H9 (cell line): ENCODE data around the gene ADARB2. TPM values are rescaled to one million over a fixed set of nuclear protein-coding genes. Genes with fewer than 3 reads are reported as not detected.

Experiments used
- DNase-seq: peaks from one replicate; pipeline ENCODE4 v3.0.0-alpha.2; 2017
- H2AFZ ChIP-seq: one replicate; pipeline ENCODE4 v1.6.1; 2013; ENCODE audit warnings: mild to moderate bottlenecking, low read length, control low read depth, moderate library complexity
- H2AK5ac ChIP-seq: 2 replicates; pipeline ENCODE4 v1.6.1; 2013; ENCODE audit warnings: low read length, control low read depth, mixed read lengths; ENCODE audit not compliant: insufficient read length
- H2BK120ac ChIP-seq: one replicate; pipeline ENCODE4 v1.6.1; 2013; ENCODE audit warnings: low read depth, mild to moderate bottlenecking, low read length, control low read depth, inconsistent platforms; ENCODE audit not compliant: poor library complexity, severe bottlenecking
- H2BK12ac ChIP-seq: 2 replicates; pipeline ENCODE4 v1.6.1; 2013; ENCODE audit warnings: low read length, control low read depth, mixed read lengths, low read depth; ENCODE audit not compliant: insufficient read length
- H2BK15ac ChIP-seq: 2 replicates; pipeline ENCODE4 v1.6.1; 2013; ENCODE audit warnings: low read depth, low read length, control low read depth
- H2BK20ac ChIP-seq: one replicate; pipeline ENCODE4 v1.6.1; 2013; ENCODE audit warnings: low read depth, mild to moderate bottlenecking, low read length, control low read depth, inconsistent platforms; ENCODE audit not compliant: poor library complexity, severe bottlenecking
- H2BK5ac ChIP-seq: 2 replicates; pipeline ENCODE4 v1.6.1; 2013; ENCODE audit warnings: low read length, control low read depth, mixed read lengths; ENCODE audit not compliant: insufficient read length
- H3K14ac ChIP-seq: 2 replicates; pipeline ENCODE4 v1.6.1; 2013; ENCODE audit warnings: low read length, control low read depth; ENCODE audit not compliant: insufficient read depth
- H3K18ac ChIP-seq: 2 replicates; pipeline ENCODE4 v1.6.1; 2013; ENCODE audit warnings: low read depth, mild to moderate bottlenecking, mixed read lengths, low read length, control low read depth; ENCODE audit not compliant: insufficient read length
- H3K23ac ChIP-seq: 2 replicates; pipeline ENCODE4 v1.6.1; 2013; ENCODE audit warnings: low read length, control low read depth, mixed read lengths, low read depth; ENCODE audit not compliant: insufficient read length
- H3K23me2 ChIP-seq: 2 replicates; pipeline ENCODE4 v1.6.1; 2013; ENCODE audit warnings: low read depth, mild to moderate bottlenecking, mixed read lengths, low read length, control low read depth; ENCODE audit not compliant: insufficient read length, poor library complexity, severe bottlenecking
- H3K27ac ChIP-seq: 2 replicates; pipeline ENCODE4 v1.5.1; 2013; ENCODE audit warnings: low read length, control low read depth, mixed read lengths, low read depth; ENCODE audit not compliant: insufficient read length
- H3K27me3 ChIP-seq: 2 replicates; pipeline ENCODE4 v1.6.1; 2013; ENCODE audit warnings: low read length, control low read depth, inconsistent platforms; ENCODE audit not compliant: insufficient read depth
- H3K4ac ChIP-seq: 2 replicates; pipeline ENCODE4 v1.6.1; 2013; ENCODE audit warnings: low read depth, mild to moderate bottlenecking, control low read depth, inconsistent platforms, low read length, moderate library complexity
- H3K4me1 ChIP-seq: 2 replicates; pipeline ENCODE4 v1.6.1; 2013; ENCODE audit warnings: low read length, control low read depth, inconsistent platforms; ENCODE audit not compliant: insufficient read depth
- H3K4me2 ChIP-seq: 2 replicates; pipeline ENCODE4 v1.6.1; 2013; ENCODE audit warnings: low read length, control low read depth, mixed read lengths; ENCODE audit not compliant: insufficient read length, insufficient read depth
- H3K56ac ChIP-seq: 2 replicates; pipeline ENCODE4 v1.6.1; 2013; ENCODE audit warnings: low read depth, mild to moderate bottlenecking, mixed read lengths, low read length, control low read depth; ENCODE audit not compliant: insufficient read length
- H3K79me1 ChIP-seq: 2 replicates; pipeline ENCODE4 v1.6.1; 2013; ENCODE audit warnings: low read depth, mild to moderate bottlenecking, moderate library complexity, low read length, control low read depth, inconsistent platforms; ENCODE audit not compliant: insufficient read depth, poor library complexity, severe bottlenecking
- H3K79me2 ChIP-seq: 2 replicates; pipeline ENCODE4 v1.6.1; 2013; ENCODE audit warnings: low read length, control low read depth, inconsistent platforms; ENCODE audit not compliant: insufficient read depth
- H3K9ac ChIP-seq: 2 replicates; pipeline ENCODE4 v1.6.1; 2013; ENCODE audit warnings: low read length, control low read depth, mixed read lengths; ENCODE audit not compliant: insufficient read length; ENCODE audit errors: extremely low read depth
- H3K9me3 ChIP-seq: one replicate; pipeline ENCODE4 v1.6.1; 2013; ENCODE audit warnings: low read depth, low read length, inconsistent platforms; ENCODE audit not compliant: control insufficient read depth
- H3T11ph ChIP-seq: one replicate; pipeline ENCODE4 v1.6.1; 2013; ENCODE audit warnings: mild to moderate bottlenecking, low read length, control low read depth, inconsistent platforms
- H4K20me1 ChIP-seq: one replicate; pipeline ENCODE4 v1.6.1; 2013; ENCODE audit not compliant: control insufficient read depth, insufficient read length, insufficient read depth
- H4K5ac ChIP-seq: 2 replicates; pipeline ENCODE4 v1.6.1; 2013; ENCODE audit warnings: low read depth, mild to moderate bottlenecking, mixed read lengths, low read length, control low read depth; ENCODE audit not compliant: insufficient read length
- H4K8ac ChIP-seq: replicated peaks from 2 replicates; pipeline ENCODE4 v1.6.1; 2013; ENCODE audit warnings: low read length, control low read depth, mixed read lengths, low read depth; ENCODE audit not compliant: insufficient read length
- H4K91ac ChIP-seq: 2 replicates; pipeline ENCODE4 v1.6.1; 2013; ENCODE audit warnings: low read depth, mild to moderate bottlenecking, moderate library complexity, mixed read lengths, low read length, control low read depth; ENCODE audit not compliant: insufficient read length
- H3K27ac Mint-ChIP-seq, 3 experiments: 2 replicates in 2 of 3; 3 replicates in 1 of 3; pipeline ENCODE4 v1.8.0; 2020 to 2021; ENCODE audit warnings: mixed read lengths in 3 of 3, mild to moderate bottlenecking in 1 of 3, moderate library complexity in 1 of 3
- H3K27me3 Mint-ChIP-seq: 2 replicates; pipeline ENCODE4 v1.8.0; 2021; ENCODE audit warnings: low read depth, mild to moderate bottlenecking, moderate library complexity, mixed read lengths
- H3K36me3 Mint-ChIP-seq, 3 experiments: 2 replicates in 2 of 3; 3 replicates in 1 of 3; pipeline ENCODE4 v1.8.0; 2020 to 2021; ENCODE audit warnings: low read depth in 3 of 3, mixed read lengths in 3 of 3; ENCODE audit not compliant: insufficient read depth in 1 of 3
- H3K4me1 Mint-ChIP-seq, 2 experiments: 2 replicates each; pipeline ENCODE4 v1.8.0; 2020; ENCODE audit warnings: mixed read lengths in 2 of 2
- H3K4me3 Mint-ChIP-seq, 2 experiments: 2 replicates in 1 of 2; 3 replicates in 1 of 2; pipeline ENCODE4 v1.8.0; 2020 to 2021; ENCODE audit warnings: mild to moderate bottlenecking in 2 of 2, mixed read lengths in 2 of 2, moderate library complexity in 1 of 2
- H3K9me3 Mint-ChIP-seq, 2 experiments: 2 replicates in 1 of 2; 3 replicates in 1 of 2; pipeline ENCODE4 v1.8.0; 2020; ENCODE audit warnings: mild to moderate bottlenecking in 2 of 2, mixed read lengths in 2 of 2, moderate library complexity in 1 of 2
- WGBS: extraction: QIAGEN DNeasy Blood & Tissue Kit; methylation state at CpG from one replicate; pipeline ENCODE4 v1.1.7; 2013; ENCODE audit warnings: missing lambda C conversion rate, low lambda C conversion rate, mixed read lengths; ENCODE audit not compliant: insufficient read length; ENCODE audit errors: extremely low coverage; 5-methylcytosine and 5-hydroxymethylcytosine counted together
- total RNA-seq: library from RNA; stranded (reverse); gene quantifications from 2 replicates; pipeline ENCODE4 v1.2.1, GENCODE V29; 2021
- TF ChIP-seq, protein P1 (sequence below): fragments of 200-600 bp; sonication (generic); conservative IDR thresholded peaks from 3 replicates; pipeline ENCODE4 v1.8.0; 2021; ENCODE audit warnings: antibody characterized with exemption, mild to moderate bottlenecking

The ADARB2 gene
- total RNA-seq, 1 experiment from 2014 or later = 0.87 TPM

DNA sequence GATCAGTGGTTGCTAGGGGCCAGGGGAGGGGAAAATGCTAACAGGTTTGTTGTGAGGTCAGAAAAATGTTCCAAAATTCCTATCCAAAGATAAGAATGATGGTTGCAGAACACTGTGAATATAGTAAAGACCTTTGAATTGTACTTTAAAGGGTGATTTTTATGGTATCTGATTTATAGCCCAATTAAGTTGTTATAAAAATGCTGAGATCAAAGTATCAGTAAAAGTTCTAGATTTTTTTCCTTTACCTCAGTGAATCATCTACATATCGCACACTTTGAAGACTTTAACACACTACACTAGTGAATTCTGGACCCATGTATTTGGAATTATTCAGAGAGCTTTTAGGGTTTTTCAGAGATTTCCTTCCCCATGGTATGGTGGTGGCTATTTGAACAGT lies 405.8 kb downstream of the ADARB2 start:
- H3T11ph ChIP-seq = no peak overlapping the region

More for the DNA sequence above, 405.8 kb downstream of the ADARB2 start:
- no CpG with 5 or more reads among the region's 1 CpG for WGBS
- Histone ChIP-seq H3K79me1 (no peaks in the 10 kb centered on the region), H3K9me3 (no peaks in the 10 kb centered on the region), H4K8ac (no peak overlapping the region), H2BK15ac (no peak overlapping the region), H3K23me2 (no peaks in the 10 kb centered on the region), H3K23ac (no peak overlapping the region), H2BK12ac (no peak overlapping the region), H3K27ac (no peak overlapping the region), H2BK5ac (no peak overlapping the region), H3K27me3 (no peaks in the 10 kb centered on the region), H4K20me1 (no peaks in the 10 kb centered on the region), H4K91ac (no peak overlapping the region), H4K5ac (no peak overlapping the region), H3K56ac (no peak overlapping the region), H3K18ac (no peak overlapping the region), H2BK20ac (no peak overlapping the region), H3K4ac (no peak overlapping the region), H3K4me2 (no peak overlapping the region), H2AK5ac (no peak overlapping the region), H3K79me2 (no peaks in the 10 kb centered on the region), H2BK120ac (no peak overlapping the region), H2AFZ (no peak overlapping the region), H3K14ac (no peak overlapping the region), H3K4me1 (peaks cover 4% of the 10 kb centered on the region; the same call in 1 of the 2 replicates), H3K9ac (no peak overlapping the region)
- Mint-ChIP-seq H3K4me3 (no peak overlapping the region), H3K27me3 (peaks cover 8% of the 10 kb centered on the region), H3K36me3 (peaks cover 4 to 8% (median 8%) of the 10 kb centered on the region in 3 experiments), H3K9me3 (peaks cover 9 to 11% of the 10 kb centered on the region in 2 experiments), H3K27ac (no peak overlapping the region; a peak in 1 of 7 replicates), H3K4me1 (peaks cover 25 to 26% of the 10 kb centered on the region in 2 experiments)
- TF ChIP-seq, protein P1, sequence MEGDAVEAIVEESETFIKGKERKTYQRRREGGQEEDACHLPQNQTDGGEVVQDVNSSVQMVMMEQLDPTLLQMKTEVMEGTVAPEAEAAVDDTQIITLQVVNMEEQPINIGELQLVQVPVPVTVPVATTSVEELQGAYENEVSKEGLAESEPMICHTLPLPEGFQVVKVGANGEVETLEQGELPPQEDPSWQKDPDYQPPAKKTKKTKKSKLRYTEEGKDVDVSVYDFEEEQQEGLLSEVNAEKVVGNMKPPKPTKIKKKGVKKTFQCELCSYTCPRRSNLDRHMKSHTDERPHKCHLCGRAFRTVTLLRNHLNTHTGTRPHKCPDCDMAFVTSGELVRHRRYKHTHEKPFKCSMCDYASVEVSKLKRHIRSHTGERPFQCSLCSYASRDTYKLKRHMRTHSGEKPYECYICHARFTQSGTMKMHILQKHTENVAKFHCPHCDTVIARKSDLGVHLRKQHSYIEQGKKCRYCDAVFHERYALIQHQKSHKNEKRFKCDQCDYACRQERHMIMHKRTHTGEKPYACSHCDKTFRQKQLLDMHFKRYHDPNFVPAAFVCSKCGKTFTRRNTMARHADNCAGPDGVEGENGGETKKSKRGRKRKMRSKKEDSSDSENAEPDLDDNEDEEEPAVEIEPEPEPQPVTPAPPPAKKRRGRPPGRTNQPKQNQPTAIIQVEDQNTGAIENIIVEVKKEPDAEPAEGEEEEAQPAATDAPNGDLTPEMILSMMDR = no peak
- DNase-seq = no peak
